PFSK-1 (cell line): Measurements from ENCODE around the gene BICDL1.

ENCODE experiments used
- POLR2AphosphoS5 ChIP-seq: IDR thresholded peaks from 2 replicates; pipeline ENCODE4 v1.6.1; 2012; ENCODE audit warnings: low read depth, mild to moderate bottlenecking, control low read depth, low read length, moderate library complexity
- SIN3A ChIP-seq: IDR thresholded peaks from 2 replicates; pipeline ENCODE4 v1.6.1; 2012; ENCODE audit warnings: mild to moderate bottlenecking, low read length, moderate library complexity, borderline replicate concordance; ENCODE audit not compliant: insufficient read depth
- TAF1 ChIP-seq: IDR thresholded peaks from 2 replicates; pipeline ENCODE4 v1.6.1; 2012; ENCODE audit warnings: low read length, control low read depth, borderline replicate concordance; ENCODE audit not compliant: insufficient read depth
- TF ChIP-seq, protein P1 (sequence below), 2 experiments: IDR thresholded peaks; 2 replicates each; pipeline versions ENCODE4 v1.6.1 to v1.8.0; 2011 to 2012; ENCODE audit warnings: low read depth in 2 of 2, low read length in 2 of 2, control low read depth in 1 of 2, inconsistent platforms in 1 of 2, mild to moderate bottlenecking in 1 of 2, moderate library complexity in 1 of 2; ENCODE audit not compliant: insufficient read depth in 1 of 2

- TF ChIP-seq POLR2AphosphoS5 (no peak), TAF1 (no peak), SIN3A (no peak)
- TF ChIP-seq, protein P1, sequence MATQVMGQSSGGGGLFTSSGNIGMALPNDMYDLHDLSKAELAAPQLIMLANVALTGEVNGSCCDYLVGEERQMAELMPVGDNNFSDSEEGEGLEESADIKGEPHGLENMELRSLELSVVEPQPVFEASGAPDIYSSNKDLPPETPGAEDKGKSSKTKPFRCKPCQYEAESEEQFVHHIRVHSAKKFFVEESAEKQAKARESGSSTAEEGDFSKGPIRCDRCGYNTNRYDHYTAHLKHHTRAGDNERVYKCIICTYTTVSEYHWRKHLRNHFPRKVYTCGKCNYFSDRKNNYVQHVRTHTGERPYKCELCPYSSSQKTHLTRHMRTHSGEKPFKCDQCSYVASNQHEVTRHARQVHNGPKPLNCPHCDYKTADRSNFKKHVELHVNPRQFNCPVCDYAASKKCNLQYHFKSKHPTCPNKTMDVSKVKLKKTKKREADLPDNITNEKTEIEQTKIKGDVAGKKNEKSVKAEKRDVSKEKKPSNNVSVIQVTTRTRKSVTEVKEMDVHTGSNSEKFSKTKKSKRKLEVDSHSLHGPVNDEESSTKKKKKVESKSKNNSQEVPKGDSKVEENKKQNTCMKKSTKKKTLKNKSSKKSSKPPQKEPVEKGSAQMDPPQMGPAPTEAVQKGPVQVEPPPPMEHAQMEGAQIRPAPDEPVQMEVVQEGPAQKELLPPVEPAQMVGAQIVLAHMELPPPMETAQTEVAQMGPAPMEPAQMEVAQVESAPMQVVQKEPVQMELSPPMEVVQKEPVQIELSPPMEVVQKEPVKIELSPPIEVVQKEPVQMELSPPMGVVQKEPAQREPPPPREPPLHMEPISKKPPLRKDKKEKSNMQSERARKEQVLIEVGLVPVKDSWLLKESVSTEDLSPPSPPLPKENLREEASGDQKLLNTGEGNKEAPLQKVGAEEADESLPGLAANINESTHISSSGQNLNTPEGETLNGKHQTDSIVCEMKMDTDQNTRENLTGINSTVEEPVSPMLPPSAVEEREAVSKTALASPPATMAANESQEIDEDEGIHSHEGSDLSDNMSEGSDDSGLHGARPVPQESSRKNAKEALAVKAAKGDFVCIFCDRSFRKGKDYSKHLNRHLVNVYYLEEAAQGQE (IDR thresholded peaks at IDR 0.05; ENCODE audit: insufficient read depth in 1 of 2, low read depth in 2 of 2, low read length in 2 of 2): no peak
Observed at GRCh38 chr12:119949145-119949544, 39.9 kb upstream of the BICDL1 start.
